H54 (cell line): Measurements from ENCODE around the gene CRTAC1.

Experiments
- DNase-seq: peaks from one replicate; pipeline ENCODE4 v3.0.0; 2011; ENCODE audit warnings: low spot score, mixed read lengths; ENCODE audit not compliant: insufficient read length
- FAIRE-seq: peaks from 3 replicates; lab custom pipeline; 2011; peaks lifted over from hg19 to GRCh38; lab: Jason Lieb, UNC
- POLR2A ChIP-seq: IDR thresholded peaks from 2 replicates; pipeline ENCODE4 v1.6.1; 2011; ENCODE audit warnings: low read depth, mild to moderate bottlenecking, low read length

CRTAC1 gene

GRCh38 chr10:98045785-98046389 is 15.5 kb upstream of the CRTAC1 start:
- TF ChIP-seq POLR2A, result no peak
- FAIRE-seq, result no peak
- DNase-seq, result peak; percentile 64

GRCh38 chr10:98041352-98042043 is 11.1 kb upstream of the CRTAC1 start:
- FAIRE-seq, result no peak
- DNase-seq, result peak; percentile 78

GRCh38 chr10:98039690-98040381 is 9.4 kb upstream of the CRTAC1 start:
- FAIRE-seq, result no peak
- DNase-seq, result no peak
- TF ChIP-seq POLR2A, result no peak

More at GRCh38 chr10:98041352-98042043, 11.1 kb upstream of the CRTAC1 start:
- no peak for TF ChIP-seq POLR2A

- no peak for TF ChIP-seq POLR2A
- DNase-seq (no peak), FAIRE-seq (no peak)
These were observed 7.9 kb upstream of the CRTAC1 start for GRCh38 chr10:98038288-98038687.

GRCh38 chr10:98035599-98035998 is 5.2 kb upstream of the CRTAC1 start:
- TF ChIP-seq POLR2A, result no peak
- DNase-seq (no peak), FAIRE-seq (no peak)

GRCh38 chr10:98033515-98033914 is 3.1 kb upstream of the CRTAC1 start:
- TF ChIP-seq POLR2A, result no peak
- no peak for DNase-seq
- FAIRE-seq, result no peak

GRCh38 chr10:98031440-98031839 is 1.0 kb upstream of the CRTAC1 start:
- no peak for DNase-seq
- FAIRE-seq, result no peak
- no peak for TF ChIP-seq POLR2A

GRCh38 chr10:98030991-98031431 is 590 bp upstream of the CRTAC1 start:
- FAIRE-seq (no peak), DNase-seq (no peak)
- TF ChIP-seq POLR2A, result no peak

GRCh38 chr10:98029149-98030092 is 1.0 kb downstream of the CRTAC1 start:
- no peak for TF ChIP-seq POLR2A
- FAIRE-seq (no peak), DNase-seq (no peak)

- DNase-seq (peak; percentile 94), FAIRE-seq (no peak)
- TF ChIP-seq POLR2A, result no peak
These were observed 2.2 kb downstream of the CRTAC1 start for GRCh38 chr10:98028168-98028770.

- no peak for TF ChIP-seq POLR2A
- FAIRE-seq (no peak), DNase-seq (no peak)
These were observed 7.4 kb downstream of the CRTAC1 start for GRCh38 chr10:98023024-98023423.

GRCh38 chr10:98020784-98021183 is 9.6 kb downstream of the CRTAC1 start:
- DNase-seq (no peak), FAIRE-seq (no peak)
- TF ChIP-seq POLR2A, result no peak

- DNase-seq (no peak), FAIRE-seq (no peak)
- no peak for TF ChIP-seq POLR2A
These were observed 10.2 kb downstream of the CRTAC1 start for GRCh38 chr10:98020254-98020653.
